ENCODE measurements around the gene PLPP2.

DNA sequence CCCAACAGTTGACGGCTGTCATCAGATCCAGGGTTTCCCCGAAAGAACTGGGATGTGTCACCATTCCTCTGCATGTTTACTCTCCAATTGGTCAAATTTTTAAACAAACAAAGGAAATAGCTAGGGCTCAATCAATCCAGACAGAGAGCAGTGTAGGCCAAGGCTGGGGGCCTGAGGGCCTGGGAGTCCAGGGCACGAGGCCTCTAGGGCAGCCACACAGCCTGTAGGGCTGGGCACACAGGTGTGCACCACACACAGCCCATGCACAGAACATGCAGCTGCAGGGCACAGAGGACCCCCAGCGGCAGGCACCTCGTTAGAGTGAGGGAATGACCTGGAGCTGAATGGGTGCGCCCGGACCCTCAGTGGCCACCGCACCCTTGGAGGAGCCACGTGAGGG lies 43.9 kb upstream of the PLPP2 start:
- TF ChIP-seq CTCF (IDR thresholded peaks at IDR 0.05; ENCODE audit: low read depth, low read length), result no peak
- TF ChIP-seq MYC (IDR thresholded peaks at IDR 0.05; ENCODE audit: low read depth, low read length), result no peak

Measured in NB4 (cell line).